Activated T-helper 1 cell treated with anti-CD3 and anti-CD28 coated beads, Interleukin-2, amount 50 U/mL, for 16 hours (primary cell): ENCODE measurements around the gene HOXD12.

Source experiments
- DNase-seq, 2 donors: peaks; one replicate each; pipeline ENCODE4 v3.0.0-alpha.2; 2020; ENCODE audit warnings: low read depth in 1 of 2, low spot score in 1 of 2

HOXD12 gene

DNA sequence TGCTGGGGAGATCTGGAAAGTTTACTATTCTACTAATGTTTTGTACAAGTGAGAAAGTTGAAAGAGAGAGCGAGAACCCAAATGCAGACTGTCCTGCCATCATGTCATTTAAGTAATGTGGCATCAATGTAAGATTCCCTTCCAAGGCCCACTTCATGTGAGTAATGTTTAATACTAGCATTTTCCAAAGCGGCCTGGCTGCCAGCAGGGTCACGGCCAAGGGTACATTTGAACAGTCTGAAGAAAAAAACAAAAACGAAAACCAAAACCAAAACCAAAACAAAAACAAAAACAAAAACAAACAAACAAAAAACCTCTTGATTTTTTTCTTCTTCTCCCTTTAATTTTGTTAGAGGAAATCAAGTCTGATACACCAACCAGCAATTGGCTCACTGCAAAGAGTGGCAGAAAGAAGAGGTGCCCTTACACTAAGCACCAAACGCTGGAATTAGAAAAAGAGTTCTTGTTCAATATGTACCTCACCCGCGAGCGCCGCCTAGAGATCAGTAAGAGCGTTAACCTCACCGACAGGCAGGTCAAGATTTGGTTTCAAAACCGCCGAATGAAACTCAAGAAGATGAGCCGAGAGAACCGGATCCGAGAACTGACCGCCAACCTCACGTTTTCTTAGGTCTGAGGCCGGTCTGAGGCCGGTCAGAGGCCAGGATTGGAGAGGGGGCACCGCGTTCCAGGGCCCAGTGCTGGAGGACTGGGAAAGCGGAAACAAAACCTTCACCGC, 19.2 kb downstream of the HOXD12 start:
- DNase-seq, result no peak

DNA sequence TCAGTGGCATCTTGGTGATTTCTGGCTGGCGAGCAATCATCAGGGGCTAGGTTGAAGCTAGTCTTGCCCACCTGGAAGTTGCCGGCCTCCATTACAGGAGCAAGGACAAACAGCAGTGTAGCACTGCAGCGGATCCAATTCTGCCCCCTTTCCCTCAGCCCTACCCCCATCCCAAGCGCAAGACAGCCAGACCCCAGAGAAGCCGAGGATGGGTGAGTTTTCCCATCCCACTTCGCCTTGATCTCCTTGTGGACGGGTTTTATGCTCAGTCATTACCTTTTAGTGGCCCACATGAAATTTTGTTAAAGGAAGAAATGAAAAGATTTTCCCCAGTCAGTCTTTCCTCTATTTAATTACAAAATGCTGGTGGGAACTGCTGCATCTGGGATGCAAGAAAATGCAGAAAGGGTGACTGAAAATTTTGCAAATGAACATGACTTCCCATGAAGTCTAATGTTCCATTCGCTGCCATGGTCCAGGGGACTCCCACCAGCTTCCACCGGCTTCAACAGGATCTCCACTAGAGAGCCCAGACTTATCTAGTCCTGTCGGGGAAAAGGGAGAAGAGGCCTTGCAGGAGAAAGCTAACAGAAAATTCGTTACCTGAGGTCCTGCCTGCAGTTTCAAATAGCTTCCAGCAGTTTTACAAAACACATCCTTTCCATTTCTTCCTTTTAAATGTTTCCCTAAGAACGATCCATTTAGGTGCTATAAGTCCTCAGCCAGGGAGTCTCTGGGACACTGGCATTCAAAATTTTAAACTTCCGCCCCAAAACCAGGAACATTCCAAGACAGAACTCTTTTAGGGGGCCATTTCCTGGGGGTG, 21.0 kb downstream of the HOXD12 start:
- no peak for DNase-seq

DNA sequence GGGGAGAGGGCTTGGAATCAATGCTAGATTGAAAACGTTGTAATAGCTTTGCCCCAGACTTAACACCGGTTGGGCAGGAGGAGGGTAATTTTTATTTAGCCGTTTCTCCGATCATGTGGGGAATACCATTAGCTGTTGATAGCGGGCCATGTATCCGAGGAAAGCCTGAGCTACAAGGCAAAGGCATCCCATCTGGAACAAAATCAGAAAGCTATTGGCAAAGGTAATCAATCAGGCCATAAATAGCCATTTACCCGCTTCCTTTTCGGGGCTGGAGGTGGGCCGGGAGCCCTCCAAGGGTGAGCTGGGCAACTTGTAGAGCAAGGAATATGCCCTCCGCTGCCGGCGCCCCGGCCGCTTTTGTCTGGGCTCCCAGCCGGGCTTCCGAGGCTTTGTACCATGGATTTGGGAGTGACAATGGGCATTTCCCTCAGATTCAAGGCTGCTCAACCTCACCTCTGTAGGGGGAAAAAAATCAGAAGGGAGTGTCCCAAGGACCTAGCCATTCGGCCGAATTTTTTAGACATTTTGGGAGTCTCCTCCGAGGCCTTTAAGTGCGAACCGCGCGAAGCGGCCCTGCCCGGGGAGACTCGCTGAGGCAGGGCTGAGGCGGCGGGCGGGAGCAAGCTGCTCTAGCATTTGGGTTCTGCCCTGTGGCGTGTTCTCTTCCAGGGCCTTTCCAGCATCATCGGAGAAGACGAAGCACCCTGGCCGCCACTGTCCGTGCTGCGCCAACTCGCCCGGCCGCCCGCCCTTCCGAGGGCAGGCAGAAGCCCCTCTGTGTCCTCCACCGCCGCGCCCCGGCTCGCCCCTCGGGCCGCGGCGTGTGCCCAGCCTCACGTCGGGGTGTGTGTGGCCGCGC, 21.8 kb downstream of the HOXD12 start:
- no peak for DNase-seq

DNA sequence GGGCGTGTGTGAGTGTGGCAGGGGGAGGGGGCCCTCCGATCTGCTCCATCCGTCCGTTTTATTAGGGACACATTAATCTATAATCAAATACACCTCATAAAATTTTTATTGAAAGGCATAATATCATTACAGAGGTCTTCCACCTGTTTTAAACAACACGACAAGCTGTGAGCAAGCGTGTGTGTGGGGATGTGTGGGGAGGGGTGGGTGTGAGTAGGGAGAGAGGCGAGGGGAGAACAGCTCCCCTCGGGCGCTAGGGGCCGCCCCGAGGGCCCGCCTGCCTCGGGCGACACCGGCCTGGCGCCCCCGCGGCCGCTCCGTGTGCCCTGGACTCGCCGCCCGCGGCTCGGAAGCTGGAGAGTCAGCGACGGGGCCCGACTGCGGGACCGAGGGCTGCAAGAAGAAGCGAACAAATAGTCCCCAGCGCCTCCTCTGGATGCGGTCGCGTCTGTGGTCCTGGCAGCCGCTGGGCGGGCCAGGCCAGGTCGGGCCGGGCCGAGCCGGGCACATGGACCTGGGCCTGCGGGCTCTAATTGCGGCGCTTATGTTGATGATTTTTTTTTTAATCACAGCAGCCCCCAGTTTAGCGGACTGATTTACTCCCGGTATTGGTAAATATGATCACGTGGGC, 22.6 kb downstream of the HOXD12 start:
- no peak for DNase-seq

DNA sequence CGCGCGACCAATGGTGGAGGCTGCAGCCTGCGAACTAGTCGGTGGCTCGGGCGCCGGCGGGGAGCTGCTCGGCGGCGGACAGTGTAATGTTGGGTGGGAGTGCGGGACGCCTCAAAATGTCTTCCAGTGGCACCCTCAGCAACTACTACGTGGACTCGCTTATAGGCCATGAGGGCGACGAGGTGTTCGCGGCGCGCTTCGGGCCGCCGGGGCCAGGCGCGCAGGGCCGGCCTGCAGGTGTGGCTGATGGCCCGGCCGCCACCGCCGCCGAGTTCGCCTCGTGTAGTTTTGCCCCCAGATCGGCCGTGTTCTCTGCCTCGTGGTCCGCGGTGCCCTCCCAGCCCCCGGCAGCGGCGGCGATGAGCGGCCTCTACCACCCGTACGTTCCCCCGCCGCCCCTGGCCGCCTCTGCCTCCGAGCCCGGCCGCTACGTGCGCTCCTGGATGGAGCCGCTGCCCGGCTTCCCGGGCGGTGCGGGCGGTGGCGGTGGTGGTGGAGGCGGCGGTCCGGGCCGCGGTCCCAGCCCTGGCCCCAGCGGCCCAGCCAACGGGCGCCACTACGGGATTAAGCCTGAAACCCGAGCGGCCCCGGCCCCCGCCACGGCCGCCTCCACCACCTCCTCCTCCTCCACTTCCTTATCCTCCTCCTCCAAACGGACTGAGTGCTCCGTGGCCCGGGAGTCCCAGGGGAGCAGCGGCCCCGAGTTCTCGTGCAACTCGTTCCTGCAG, 23.3 kb downstream of the HOXD12 start, which contains the start of gene HOXD9:
Gene HOXD9 (plus strand): TSS at position 37 of the 728 bp plus-strand sequence. CDS start 50 bp downstream, at position 87.
- no peak for DNase-seq

DNA sequence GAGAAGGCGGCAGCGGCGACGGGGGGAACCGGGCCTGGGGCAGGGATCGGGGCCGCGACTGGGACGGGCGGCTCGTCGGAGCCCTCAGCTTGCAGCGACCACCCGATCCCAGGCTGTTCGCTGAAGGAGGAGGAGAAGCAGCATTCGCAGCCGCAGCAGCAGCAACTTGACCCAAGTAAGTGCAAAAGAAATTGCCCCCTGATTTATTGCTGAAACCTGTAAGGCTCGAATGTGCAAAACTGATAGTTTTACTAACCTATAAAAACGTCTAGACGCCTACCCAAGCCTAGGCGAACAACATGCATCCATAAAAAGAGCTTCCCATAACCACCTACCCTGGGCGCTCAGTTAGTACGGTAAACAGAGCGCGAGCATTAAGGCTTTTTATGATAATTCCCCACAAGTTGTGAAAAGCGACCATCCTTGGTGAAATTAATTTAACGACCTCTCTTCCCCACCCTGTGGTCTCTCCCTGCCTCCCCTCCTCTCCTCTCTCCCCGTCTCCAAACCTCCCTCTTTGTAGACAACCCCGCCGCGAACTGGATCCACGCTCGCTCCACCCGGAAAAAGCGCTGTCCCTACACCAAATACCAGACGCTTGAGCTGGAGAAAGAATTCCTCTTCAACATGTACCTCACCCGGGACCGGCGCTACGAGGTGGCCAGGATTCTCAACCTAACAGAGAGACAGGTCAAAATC, 24.0 kb downstream of the HOXD12 start:
- no peak for DNase-seq

DNA sequence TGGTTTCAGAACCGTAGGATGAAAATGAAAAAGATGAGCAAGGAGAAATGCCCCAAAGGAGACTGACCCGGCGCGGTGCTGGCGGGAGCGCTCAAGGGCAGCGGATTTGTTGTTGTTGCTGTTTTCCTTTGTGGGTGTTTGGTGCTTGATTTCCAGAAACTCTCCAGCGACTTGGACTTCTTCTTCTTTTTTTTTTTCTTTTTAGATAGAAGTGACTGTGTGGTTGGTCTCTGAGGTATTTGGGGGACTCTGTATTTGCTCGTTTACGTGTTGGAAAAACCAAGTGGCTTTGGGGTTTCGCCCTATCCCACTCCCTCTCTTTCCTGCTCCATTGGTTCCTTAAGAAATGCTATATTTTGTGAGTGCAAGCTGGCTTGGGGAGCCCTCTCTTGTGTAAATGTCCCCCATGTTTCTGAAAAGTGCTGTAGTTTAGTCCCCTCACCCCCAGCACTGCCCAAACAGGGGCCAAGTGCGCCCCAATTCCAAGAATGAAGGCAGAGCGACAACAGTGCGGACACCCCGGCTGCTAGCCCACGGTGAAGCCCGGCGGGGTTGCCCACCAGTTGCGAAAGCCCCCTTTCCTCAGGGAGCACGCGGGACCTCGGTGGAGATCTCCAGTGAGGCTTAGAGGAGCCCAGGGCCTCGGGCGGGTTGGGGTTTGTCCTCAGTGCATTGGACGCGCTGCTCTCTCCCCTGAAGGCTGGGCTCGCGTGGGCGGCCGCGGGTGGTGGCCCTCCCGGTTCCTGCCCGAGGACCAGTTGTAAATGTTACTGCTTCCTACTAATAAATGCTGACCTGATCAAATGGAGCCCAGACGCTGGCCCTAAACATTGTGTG, 24.7 kb downstream of the HOXD12 start:
- DNase-seq, result no peak

DNA sequence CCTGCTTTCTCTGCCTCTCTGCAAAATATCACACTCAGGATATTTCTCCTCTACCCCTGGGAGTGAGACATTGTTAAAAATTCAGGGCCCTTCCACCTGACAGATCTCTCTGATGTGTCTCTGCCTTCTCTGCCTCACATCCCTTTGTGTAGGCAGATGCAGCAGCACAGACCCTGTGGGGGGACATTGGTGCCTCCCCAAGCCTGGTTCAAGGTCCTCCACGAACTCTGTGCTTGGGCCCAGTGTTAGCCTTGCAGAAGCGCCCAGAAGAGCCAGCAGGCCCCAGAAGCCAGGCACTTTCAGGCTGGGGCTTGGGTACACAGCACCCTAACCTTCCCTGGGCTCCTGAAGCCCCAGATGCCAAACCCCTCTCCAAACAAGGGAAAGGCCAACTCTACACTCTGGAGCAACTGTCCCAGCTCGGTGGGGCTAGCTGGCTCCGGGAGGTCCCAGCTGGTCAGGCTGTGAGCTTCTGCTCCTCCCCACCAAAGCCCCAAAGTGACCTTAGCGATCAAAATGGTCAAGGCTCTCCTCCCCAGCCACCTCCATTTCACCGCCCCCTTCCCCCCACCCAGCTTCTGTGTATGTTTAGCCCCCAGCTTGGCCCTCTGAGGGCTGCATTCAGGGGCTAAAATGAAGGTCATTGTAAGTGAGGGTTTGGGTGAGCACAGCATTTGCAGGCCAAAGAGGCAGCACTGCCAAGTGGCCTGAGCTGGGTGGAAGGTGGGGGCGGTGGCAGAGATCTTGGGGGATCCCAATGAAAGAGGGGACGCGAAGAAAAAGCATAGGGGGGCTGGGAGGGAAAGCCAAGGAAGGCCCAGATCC, 25.6 kb downstream of the HOXD12 start:
- DNase-seq, result no peak

DNA sequence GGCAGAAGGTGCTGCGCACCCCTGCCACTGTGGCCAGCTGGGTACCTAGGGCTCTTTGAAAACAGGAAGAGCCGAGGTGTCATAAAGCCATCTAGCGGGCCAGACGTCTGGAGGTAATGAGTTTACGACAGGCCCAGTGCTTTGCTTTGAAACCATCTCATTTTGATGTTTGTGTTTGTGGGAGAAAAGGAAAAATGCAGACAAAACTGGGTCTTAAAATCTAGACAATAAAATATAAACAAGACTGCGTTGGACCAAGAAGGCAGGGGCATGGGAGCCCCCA, 26.1 kb downstream of the HOXD12 start:
- no peak for DNase-seq

DNA sequence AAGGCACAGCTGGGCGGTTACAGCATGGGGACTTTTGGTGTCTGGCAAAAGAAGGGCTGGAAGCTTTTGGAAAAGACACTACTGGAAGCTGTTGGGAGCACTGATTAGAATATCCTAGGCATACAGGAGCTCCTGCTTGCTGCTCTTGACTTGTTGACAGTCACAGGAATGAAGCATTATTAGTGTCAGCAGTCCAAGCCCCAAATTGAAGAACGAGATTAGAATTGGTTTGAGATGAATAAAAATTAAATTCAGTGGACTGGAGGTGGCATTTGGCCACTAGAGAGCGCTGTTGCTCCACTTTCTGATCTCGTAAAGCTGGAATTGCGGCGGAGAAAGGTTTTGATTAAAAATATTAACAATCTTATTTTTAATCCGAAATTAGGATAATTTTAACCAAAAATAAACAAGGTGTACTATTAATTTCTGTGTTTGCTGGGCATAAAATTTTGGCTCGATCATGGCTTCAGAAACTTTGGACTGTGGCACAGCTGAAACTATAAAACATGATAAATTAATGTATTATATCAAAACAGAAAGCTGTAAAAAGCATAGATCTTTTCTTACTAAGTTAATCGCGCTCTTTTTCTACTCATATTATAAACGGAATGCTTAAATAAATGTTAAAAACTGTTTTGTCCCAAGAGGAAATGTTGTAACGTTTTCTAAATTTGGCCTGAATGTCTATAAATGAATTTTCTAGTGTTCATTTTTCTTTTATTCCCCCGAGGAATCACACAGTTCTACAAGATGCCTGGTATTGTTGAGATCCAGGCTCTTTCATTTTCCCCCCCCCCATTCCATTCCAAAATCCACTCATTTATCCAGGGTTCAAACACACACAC, 27.6 kb downstream of the HOXD12 start:
- DNase-seq, result peak; percentile 47 to 54

DNA sequence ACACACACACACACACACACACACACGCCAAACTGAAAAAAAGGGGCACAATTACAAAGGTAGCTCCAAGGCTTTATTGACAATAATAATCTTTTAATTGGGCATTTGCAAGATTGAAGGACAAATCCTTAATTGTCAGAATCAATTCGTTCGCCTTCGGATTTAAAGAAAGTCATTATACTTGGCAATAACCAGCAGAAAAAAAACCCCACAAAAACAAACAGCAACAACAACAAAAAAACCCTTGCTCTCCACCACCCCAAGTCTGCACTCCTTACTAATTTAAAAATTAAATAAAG, 28.1 kb downstream of the HOXD12 start:
- no peak for DNase-seq

DNA sequence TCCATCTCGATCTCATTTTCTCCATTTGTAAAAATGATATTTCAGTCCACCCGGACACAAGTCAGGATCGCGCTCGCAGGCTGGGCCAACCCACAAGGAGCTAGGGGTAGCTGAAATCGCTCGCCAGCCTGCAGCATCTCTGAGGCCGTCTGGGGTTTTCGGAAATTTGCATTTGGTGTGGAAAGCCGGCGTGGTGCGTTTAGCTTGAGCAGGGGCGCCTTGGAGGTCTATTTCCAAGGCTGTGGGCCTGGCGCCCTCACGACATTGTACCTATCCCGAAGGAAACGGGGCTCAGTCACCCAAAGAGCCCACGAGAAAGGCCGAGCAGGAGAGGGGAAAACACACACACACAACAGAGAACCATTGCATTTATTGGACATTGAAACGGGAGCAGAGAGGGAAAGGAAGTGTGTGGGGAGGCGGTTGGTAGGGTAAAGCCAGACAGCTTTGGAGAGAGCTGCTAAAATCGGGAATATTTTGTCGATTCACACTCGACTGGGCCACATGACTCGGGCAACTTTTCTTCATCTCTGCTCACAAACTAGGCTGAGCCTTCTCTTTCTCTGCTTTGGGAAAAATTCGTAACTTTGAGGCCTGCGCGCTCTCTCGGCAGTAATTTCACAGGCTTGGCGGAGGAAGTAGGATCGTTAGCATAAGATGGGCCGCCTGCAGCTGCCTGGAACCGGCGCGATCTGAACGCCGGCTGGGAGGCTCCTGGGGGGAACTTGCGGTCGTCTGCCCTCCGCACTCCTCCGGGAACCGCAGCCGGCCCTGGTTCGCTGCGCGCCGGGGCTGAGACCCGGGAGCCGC, 28.8 kb downstream of the HOXD12 start:
- no peak for DNase-seq

DNA sequence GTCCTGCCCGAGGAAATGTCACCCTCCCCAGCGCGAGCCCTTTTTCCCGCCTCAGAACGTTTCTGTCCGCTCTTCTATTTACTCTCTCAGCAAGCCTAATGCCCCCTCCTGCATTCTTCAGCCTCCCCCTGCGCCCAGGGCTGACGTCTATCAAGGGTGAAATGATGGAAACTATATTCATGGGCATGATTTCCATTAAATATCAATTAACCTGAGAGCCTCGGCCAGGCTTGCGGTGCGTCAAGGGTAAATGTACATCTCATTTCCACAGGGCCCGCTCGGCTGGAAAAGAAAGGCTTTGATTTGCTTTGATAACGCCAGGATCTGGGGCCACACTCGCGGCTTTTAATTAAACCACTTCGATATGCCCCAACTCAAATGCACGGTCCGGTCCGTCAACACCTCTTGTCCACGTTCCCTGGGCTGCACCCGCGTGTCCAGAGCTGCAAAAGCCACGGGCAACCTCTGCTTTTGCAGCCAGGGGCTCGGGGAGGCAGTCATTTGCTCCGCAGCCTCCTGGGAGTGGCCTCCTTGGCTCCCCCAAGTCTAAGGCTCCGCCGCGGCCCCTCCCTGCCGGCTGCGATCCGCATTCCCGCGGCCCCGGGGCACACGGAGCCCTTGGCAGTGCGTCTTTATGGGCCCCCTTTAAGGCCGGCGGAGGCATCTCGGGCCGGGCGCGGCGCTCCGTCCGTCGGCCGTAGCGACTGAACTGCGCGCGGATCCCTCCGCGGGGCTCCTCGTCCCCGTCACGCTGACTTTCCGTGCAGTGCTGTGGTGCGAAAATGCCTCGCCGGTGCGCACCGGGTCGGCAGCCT, 29.6 kb downstream of the HOXD12 start, which contains the start of gene HOXD8:
Gene HOXD8 (plus strand): TSS at position 724 of the 815 bp plus-strand sequence. CDS start 662 bp downstream, outside the sequence.
- no peak for DNase-seq

DNA sequence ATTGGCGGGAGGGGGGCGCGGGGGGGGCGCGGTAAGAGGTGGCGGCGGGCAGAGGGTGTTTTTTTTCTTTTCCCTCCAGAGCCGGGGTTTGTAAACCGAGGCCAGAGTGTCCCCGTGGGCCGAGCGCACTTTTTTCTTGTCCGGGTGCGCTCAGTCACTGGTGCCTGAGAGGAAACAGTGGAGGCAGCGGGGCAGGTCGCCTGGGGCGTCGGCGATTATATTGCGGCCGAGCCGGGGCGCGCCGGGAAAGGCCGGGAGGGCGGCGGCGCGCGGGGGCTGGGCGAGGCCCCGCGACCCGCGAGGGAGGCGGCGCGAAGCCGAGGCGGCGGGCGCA, 30.2 kb downstream of the HOXD12 start:
- no peak for DNase-seq

DNA sequence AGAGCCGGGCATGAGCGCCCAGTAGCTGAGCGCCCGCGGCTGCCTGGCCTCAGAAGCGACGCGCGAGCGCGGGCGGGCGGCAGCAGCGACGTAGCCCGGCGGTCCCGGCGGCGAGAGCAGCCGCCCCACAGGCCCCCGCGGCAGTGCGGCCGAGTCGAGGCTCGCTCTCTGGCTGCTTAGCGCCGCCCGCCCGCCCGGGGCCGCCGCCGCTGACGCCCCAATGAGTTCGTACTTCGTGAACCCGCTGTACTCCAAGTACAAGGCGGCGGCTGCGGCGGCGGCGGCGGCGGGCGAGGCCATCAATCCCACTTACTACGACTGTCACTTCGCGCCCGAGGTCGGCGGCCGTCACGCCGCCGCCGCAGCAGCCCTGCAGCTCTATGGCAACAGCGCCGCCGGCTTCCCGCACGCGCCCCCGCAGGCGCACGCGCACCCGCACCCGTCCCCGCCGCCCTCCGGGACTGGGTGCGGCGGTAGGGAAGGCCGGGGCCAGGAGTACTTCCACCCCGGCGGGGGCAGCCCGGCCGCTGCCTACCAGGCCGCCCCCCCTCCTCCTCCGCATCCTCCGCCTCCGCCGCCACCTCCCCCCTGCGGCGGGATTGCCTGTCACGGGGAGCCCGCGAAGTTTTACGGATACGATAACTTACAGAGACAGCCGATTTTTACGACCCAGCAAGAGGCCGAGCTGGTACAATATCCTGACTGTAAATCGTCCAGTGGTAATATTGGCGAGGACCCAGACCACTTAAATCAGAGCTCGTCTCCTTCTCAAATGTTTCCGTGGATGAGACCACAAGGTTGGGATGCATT, 30.8 kb downstream of the HOXD12 start:
- DNase-seq, result no peak
